GM18505 (cell line): ENCODE measurements around the gene ABCG1.

ENCODE experiments used
- ATAC-seq: cut with Tn5 transposase; IDR thresholded peaks from one replicate; pipeline ENCODE4 v1.9.1; 2021; ENCODE audit not compliant: unreplicated experiment
- POLR2A ChIP-seq: IDR thresholded peaks from 4 replicates; pipeline ENCODE4 v1.6.1; 2011; ENCODE audit warnings: borderline replicate concordance; ENCODE audit not compliant: insufficient read depth, insufficient read length; ENCODE audit errors: extremely low read depth

The ABCG1 gene

DNA sequence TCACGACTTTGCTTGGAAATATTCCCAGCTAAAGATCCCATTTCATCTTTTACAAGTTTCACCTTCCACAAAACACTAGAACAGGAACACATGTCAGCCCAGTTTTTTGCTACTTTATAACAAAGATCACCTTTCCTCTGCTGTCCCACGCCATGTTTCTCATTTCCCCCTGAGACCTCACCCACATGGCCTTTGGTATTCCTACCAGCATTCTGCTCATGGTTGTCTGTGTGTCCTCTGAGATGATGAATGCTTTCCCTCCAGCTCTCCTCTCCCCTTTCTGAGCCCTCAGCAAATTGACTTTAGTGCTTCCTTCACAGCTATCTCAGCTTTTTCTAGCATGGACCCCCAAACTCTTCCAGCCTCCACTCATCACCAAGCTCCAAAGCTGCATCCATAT is 32.3 kb upstream of the ABCG1 start:
- ATAC-seq, result no peak
- TF ChIP-seq POLR2A, result no peak

DNA sequence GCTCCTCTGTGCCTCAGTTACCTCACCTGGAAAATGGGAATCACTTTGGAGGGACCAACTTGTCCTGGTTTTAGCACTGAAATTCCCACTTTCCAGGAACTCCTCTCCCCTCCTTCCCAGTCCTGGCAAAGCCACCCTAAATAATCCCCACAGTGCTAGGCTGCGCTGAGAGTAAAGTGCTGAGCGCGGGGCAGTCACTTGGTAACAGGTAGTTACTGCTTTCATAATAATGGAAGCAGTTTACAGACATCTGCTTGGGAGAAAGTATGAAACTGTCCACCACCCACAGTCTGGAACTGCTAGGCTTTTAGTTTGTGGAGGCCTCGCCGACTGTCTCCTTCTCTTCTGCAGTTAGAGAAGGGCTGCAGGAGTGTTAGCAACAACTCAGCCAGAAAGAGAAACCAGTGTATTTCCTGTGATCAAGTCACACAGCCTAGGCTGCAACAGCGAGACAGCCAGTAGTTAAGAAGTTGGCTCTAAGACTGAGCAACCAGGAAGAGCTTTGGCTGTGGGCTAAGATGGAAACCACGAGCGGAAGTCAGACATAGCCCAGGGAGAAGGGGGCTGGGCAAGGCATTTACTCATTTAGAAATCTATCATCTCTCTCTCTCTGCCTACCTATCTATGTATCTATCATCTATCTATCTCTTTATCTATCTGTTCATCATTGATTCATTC is 30.8 kb upstream of the ABCG1 start:
- peak; percentile 55 for TF ChIP-seq POLR2A
- peak; percentile 86 for ATAC-seq

DNA sequence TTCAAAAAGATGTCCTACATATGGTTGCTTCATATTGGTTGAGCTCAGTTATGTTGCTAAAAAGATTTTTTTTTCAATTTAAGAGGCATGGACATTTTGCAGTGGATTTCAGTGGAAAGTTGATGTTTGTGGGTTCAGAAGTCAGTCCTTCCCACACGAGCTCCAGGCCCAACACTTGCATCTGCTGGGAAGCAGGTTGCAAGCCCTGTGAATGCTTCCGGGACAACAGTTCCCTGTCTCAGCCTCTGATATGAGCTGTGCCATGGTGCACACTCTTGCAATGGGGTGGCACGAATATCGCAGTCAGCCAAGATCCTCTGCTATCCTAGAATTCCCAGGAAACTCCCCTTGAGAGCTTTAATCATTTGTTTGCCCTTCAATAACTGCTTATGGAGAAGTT is 30.3 kb upstream of the ABCG1 start:
- no peak for ATAC-seq
- no peak for TF ChIP-seq POLR2A

DNA sequence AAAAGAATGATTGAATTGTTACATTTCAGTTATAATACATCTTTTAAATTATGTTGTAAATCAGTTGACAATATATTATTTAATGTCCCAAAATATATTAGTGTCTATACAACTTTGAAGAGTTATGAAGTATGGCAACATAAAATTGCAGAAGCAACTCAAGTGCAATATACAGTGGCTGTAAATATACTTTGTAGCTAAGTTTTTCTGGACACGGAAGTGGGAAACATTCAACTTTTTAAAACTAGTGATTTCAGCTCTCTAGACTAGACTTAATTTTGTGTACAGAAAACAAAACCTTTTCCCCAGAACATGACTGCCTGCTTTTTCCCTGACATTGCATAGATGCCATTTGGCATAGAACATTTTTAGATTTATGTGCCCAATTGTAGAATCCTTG is 29.5 kb upstream of the ABCG1 start:
- TF ChIP-seq POLR2A, result no peak
- no peak for ATAC-seq

GRCh38 chr21:42189860-42190485 is 29.0 kb upstream of the ABCG1 start:
- no peak for ATAC-seq
- TF ChIP-seq POLR2A, result no peak

DNA sequence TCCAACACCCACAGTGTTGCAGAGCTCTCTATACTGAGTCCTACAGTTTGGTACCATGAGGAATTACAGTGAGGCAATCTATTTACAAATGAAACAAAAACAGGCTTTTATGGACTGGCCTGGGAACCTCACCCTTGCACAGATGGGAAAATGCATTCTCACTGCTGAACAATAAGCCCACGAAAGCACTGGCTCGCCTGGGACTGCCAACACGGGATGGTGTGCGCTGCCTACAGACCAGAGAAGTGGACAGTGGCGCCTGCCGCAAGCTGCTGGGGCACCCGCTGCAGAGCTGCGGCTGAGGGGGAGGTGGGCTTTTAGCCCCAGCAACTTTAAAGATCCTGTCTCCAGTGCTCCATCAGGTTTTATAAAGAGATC is 28.5 kb upstream of the ABCG1 start:
- no peak for TF ChIP-seq POLR2A
- ATAC-seq, result no peak

- ATAC-seq, result no peak
- TF ChIP-seq POLR2A, result no peak
These were observed 27.9 kb upstream of the ABCG1 start for GRCh38 chr21:42191064-42191463.

DNA sequence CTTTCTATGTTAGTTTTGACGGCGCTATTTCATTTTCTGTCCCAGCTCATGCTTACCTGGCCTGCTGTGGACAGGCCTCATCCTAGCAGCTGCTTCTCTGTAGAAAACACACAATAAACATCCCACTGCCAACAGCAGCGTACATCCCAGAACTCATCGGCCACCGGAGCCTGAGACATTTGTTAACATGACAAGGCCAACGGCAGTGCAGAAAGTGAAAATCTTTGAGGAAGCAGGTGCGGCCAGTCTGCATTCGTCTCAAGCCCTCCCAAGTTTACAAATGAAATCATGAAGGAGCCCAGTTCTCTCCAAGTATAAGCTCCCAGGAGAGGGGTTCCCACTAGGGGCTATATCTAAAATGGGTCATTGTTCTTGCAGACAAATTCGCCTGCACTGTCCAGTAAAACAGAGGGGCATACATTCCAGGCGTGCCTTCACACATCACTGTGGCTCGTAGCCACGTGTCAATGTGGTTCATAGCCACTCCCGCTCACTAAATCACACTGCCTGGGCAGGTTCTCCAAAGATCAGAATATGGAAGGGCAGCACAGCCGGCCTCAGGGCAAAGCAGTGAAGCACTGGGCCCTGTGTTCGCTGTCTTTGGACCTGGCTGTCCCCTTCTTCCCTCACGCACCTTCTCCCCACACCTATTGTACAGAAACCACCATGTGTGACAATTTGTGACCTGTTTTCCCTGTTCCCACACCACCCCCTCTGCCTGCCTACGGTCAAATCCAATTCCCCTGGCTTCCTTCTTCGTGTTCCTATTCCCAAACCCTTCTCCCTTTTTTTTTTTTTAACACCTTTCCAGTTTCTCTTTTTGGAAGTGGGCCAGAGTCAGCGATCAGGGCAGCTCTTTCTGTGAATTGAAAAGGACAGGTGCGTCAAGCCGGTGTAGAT is 27.0 kb upstream of the ABCG1 start:
- no peak for TF ChIP-seq POLR2A
- no peak for ATAC-seq

DNA sequence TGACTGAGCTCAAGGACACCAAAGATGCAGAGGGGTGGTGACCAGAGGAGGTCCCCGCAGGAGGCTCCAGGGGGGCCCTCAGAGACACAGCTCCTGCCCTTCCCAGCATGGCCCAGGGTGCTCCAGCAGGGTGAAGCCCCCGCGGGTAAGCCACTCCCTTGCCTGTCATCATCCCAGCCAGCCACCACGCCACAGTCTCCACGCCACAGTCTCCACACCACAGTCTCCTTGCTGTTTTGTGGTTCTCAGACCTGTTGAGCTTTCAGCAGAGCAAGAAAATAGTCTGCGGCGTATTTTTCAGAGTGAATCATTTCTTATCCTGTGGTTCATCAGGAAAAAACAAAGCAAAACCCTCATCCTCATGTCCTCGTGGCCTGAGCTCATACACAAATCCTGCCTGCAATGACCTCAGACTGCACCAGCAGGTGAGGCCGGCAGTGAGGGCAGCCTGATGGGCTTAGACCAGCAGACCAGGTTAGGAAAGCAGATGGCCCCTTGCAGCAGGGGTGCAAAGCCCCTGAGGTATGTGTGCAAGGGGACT is 25.7 kb upstream of the ABCG1 start:
- TF ChIP-seq POLR2A, result no peak
- ATAC-seq, result no peak

DNA sequence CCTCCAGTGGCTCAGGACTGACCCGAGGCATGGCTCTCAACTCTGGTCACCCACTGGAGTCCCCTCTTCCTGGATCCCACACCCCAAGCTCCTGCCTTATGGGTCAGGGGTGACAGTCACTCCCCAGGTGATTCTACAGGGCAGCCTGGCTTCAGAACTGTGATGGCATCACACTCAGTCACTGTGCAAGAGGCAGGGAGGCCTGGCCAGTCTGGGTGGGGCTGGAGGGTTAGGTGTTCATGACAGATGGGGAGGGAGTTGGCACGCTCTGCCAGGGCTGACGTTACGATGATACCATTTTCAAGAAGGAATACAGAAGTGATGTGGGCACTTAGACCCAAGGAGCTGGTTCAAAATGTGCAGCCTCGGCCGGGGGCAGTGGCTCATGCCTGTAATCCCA is 25.2 kb upstream of the ABCG1 start:
- ATAC-seq, result no peak
- TF ChIP-seq POLR2A, result no peak

GRCh38 chr21:42194863-42195262 is 24.1 kb upstream of the ABCG1 start:
- no peak for ATAC-seq
- no peak for TF ChIP-seq POLR2A

DNA sequence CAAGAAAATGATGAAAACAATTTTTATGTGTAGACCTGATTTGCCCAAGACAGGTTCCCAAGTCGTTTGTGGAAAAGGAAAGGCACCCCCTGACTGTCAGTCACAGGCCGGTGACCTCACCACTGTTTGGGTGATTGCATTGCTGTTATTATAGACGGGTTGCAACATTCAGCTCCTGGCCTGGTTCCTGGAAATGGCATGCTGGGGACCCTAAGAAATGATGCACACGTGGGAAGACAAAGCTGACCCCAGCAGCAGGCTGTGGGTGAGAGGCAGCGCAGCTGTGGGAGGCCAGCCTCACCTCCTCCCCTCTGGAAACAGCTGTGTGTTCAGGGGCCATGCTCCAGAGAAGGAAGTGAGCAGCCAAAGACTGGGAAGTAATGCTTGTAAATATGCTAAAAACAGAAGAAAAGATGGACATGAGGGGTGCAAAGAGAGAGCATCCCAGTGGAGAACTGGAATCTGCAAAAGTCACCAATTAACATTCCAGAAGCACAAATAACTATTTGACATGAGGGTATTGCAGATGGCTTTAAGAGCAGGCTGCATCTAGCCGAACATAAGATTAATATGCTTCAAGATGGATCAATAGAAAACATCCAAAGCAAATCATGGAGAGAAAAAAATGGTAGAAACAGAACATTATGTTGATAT is 23.4 kb upstream of the ABCG1 start:
- ATAC-seq, result no peak

More for the DNA sequence above, 23.4 kb upstream of the ABCG1 start:
- TF ChIP-seq POLR2A, result no peak
